ENCODE data around the gene C6orf47. TPM values are rescaled to one million over a fixed set of nuclear protein-coding genes. Genes with fewer than 3 reads are reported as not detected.

Gene C6orf47
- polyA plus RNA-seq, 1 of the 3 experiments (the other 2 are of a cell fraction): 10.3 TPM

DNA sequence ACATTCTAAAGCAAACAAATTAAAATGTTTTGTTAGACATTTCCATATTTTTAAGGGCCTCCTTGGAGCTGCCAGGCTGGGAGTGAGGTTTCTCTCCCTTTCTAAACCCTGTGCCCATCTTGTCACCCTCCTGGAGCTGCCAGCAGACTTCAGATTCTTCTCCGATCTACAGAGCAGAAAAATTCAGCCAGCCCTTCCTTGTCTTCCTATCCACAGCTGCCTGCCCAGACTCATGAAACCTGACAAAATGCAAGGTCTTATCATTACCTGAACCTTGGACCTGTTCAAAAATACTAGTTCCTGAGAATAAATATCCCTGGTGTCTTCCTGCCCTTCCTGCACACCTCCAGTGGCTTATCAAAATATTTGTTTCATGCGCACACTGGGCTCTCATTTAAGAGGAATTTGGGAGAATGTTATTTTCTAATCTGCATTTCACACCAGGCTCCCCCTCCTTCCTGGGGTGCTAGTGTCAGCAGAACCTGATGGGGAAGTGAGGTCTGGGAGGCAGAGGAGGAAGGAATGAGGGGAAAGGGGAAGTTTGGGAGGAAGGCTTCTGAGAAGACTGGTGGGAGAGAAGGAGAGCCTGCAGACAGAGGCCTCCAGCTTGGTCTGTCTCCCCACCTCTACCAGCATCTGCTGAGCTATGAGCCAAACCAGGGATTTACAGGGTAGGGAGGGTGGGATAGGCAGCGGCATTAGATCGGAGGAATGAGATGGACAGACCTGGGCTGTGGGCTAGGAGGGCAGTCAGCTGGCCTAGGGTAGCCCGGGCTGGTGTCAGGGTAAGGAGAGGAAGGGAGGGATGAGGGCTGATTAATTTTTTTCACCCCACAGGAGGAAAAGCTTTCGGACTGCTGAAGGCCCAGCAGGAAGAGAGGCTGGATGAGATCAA lies 45.6 kb downstream of the C6orf47 start, which contains the start of gene AIF1:
TSS of gene AIF1 (plus strand) at position 551 of the 895 bp plus-strand sequence. CDS start at position 647, 96 bp downstream.
- H3K4me2 ChIP-seq: no peak within 1 kb of the TSS
- no peaks in the 10 kb centered on the region for H3K9me3 ChIP-seq
- ChIA-PET POLR2A (no interaction called here), CTCF (interaction anchor here (1.1 to 7.0 kb wide), 2 partner anchors 11 to 17 kb away, joined by 3 to 35 read pairs; no protein-coding TSS in a partner anchor)
- DNase-seq: no peak
- H3K9me2 ChIP-seq: no peaks in the 10 kb centered on the region
- TF ChIP-seq ELF1 (IDR thresholded peaks at IDR 0.05) (no peak), NFIC (IDR thresholded peaks at IDR 0.05; ENCODE audit: borderline replicate concordance) (no peak), GABPA (IDR thresholded peaks at IDR 0.05; ENCODE audit: low read depth) (no peak), RXRA (IDR thresholded peaks at IDR 0.05; ENCODE audit: borderline replicate concordance, low read depth) (no peak), FOSL2 (IDR thresholded peaks at IDR 0.05; ENCODE audit: borderline replicate concordance, low read depth) (no peak), TAF1 (IDR thresholded peaks at IDR 0.05; ENCODE audit: borderline replicate concordance, low read depth, low read length) (no peak)
- TF ChIP-seq, protein P1, sequence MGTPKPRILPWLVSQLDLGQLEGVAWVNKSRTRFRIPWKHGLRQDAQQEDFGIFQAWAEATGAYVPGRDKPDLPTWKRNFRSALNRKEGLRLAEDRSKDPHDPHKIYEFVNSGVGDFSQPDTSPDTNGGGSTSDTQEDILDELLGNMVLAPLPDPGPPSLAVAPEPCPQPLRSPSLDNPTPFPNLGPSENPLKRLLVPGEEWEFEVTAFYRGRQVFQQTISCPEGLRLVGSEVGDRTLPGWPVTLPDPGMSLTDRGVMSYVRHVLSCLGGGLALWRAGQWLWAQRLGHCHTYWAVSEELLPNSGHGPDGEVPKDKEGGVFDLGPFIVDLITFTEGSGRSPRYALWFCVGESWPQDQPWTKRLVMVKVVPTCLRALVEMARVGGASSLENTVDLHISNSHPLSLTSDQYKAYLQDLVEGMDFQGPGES (IDR thresholded peaks at IDR 0.05; ENCODE audit: low read depth, low read length): no peak
- no peaks in the 10 kb centered on the region for H3K79me2 ChIP-seq (ENCODE audit: insufficient read depth)
- H3K27ac ChIP-seq (ENCODE audit: low read depth in 2 of 2, low read length in 1 of 2): no peak within 1 kb of the TSS
- H3K36me3 ChIP-seq (replicated peaks in 1 of 2; ENCODE audit: control insufficient read depth in 1 of 2, insufficient read depth in 2 of 2, low read length in 1 of 2): no peaks in the 10 kb centered on the region
- H3K4me1 ChIP-seq (ENCODE audit: control insufficient read depth in 1 of 2, insufficient read depth in 2 of 2, low read depth in 1 of 2, low read length in 1 of 2): no peaks in the 10 kb centered on the region; a peak in 1 of 4 replicates
- WGBS (ENCODE audit: low lambda C conversion rate): 87% methylated on average over 6 of the region's 6 CpGs
- H3K9ac ChIP-seq: no peak within 1 kb of the TSS
- H4K20me1 ChIP-seq (ENCODE audit: insufficient read depth): no peaks in the 10 kb centered on the region
- H3K27me3 ChIP-seq (ENCODE audit: insufficient read depth): no peaks in the 10 kb centered on the region
- H3K4me3 ChIP-seq (ENCODE audit: low read depth in 2 of 2, low read length in 1 of 2): no peak within 1 kb of the TSS
- peaks cover 11% of the 10 kb centered on the region for H3F3A ChIP-seq (replicated peaks; ENCODE audit: insufficient read depth)
- no peak within 1 kb of the TSS for H2AFZ ChIP-seq (ENCODE audit: low read depth)

DNA sequence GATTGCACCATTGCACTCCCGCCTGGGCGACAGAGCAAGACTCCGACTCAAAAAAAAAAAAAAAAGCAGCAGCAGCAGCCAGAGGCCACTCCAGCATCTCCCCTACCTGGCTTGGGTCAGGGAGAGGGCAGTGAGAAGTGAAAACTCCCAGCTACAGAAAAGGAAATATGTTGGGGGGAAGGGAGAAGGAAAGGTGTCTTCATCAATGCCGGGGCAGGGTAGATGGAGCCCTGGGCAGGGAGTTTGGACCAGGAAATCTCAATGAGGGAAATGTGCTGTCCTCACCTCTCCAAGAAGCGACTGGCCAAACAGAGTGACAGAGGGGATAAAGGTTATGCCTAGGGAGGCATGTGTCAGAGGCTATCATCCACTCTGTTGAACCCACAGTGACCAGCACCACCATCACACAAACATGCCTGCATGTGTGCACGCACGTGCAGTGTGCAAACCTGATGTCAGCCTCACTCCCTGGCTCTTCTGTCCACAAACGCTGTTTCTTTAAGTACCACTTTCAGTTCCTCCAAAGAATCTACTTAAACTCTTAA lies 46.4 kb downstream of the C6orf47 start:
- no peak overlapping the region for H3K9ac ChIP-seq
- H3K36me3 ChIP-seq (replicated peaks in 1 of 2; ENCODE audit: control insufficient read depth in 1 of 2, insufficient read depth in 2 of 2, low read length in 1 of 2): no peaks in the 10 kb centered on the region
- no peak overlapping the region for H2AFZ ChIP-seq (ENCODE audit: low read depth)
- H3K4me1 ChIP-seq (ENCODE audit: control insufficient read depth in 1 of 2, insufficient read depth in 2 of 2, low read depth in 1 of 2, low read length in 1 of 2): no peaks in the 10 kb centered on the region; a peak in 1 of 4 replicates
- no peaks in the 10 kb centered on the region for H3K79me2 ChIP-seq (ENCODE audit: insufficient read depth)
- whole genome bisulfite sequencing (ENCODE audit: low lambda C conversion rate): 83% methylated on average over 7 of the region's 8 CpGs
- H3K9me3 ChIP-seq: no peaks in the 10 kb centered on the region
- CTCF ChIA-PET: interaction anchor here (7.0 kb wide), 1 partner anchor 16 kb away, joined by 35 read pairs; no protein-coding TSS in a partner anchor
- DNase-seq: no peak
- no peaks in the 10 kb centered on the region for H4K20me1 ChIP-seq (ENCODE audit: insufficient read depth)
- TF ChIP-seq TAF1 (IDR thresholded peaks at IDR 0.05; ENCODE audit: borderline replicate concordance, low read depth, low read length) (no peak), MEF2A (IDR thresholded peaks at IDR 0.05; ENCODE audit: borderline replicate concordance, low read depth) (no peak), FOXJ3 (CRISPR knock-in tag; IDR thresholded peaks at IDR 0.05) (no peak), GABPA (IDR thresholded peaks at IDR 0.05; ENCODE audit: low read depth) (no peak), FOSL2 (IDR thresholded peaks at IDR 0.05; ENCODE audit: borderline replicate concordance, low read depth) (no peak)
- TF ChIP-seq, protein P2, sequence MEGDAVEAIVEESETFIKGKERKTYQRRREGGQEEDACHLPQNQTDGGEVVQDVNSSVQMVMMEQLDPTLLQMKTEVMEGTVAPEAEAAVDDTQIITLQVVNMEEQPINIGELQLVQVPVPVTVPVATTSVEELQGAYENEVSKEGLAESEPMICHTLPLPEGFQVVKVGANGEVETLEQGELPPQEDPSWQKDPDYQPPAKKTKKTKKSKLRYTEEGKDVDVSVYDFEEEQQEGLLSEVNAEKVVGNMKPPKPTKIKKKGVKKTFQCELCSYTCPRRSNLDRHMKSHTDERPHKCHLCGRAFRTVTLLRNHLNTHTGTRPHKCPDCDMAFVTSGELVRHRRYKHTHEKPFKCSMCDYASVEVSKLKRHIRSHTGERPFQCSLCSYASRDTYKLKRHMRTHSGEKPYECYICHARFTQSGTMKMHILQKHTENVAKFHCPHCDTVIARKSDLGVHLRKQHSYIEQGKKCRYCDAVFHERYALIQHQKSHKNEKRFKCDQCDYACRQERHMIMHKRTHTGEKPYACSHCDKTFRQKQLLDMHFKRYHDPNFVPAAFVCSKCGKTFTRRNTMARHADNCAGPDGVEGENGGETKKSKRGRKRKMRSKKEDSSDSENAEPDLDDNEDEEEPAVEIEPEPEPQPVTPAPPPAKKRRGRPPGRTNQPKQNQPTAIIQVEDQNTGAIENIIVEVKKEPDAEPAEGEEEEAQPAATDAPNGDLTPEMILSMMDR (IDR thresholded peaks at IDR 0.05): no peak
- TF ChIP-seq, protein P3, sequence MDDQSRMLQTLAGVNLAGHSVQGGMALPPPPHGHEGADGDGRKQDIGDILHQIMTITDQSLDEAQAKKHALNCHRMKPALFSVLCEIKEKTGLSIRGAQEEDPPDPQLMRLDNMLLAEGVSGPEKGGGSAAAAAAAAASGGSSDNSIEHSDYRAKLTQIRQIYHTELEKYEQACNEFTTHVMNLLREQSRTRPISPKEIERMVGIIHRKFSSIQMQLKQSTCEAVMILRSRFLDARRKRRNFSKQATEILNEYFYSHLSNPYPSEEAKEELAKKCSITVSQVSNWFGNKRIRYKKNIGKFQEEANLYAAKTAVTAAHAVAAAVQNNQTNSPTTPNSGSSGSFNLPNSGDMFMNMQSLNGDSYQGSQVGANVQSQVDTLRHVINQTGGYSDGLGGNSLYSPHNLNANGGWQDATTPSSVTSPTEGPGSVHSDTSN (IDR thresholded peaks at IDR 0.05): no peak
- peaks cover 6% of the 10 kb centered on the region for H3F3A ChIP-seq (replicated peaks; ENCODE audit: insufficient read depth)
- H3K27ac ChIP-seq (ENCODE audit: low read depth in 2 of 2, low read length in 1 of 2): no peak overlapping the region
- POLR2A ChIA-PET: no interaction called here
- no peak overlapping the region for H3K4me3 ChIP-seq (ENCODE audit: low read depth in 2 of 2, low read length in 1 of 2)
- no peaks in the 10 kb centered on the region for H3K27me3 ChIP-seq (ENCODE audit: insufficient read depth)
- H3K4me2 ChIP-seq: no peak overlapping the region
- no peaks in the 10 kb centered on the region for H3K9me2 ChIP-seq
